PC-3 (cell line): Measurements from ENCODE around the gene TAX1BP3. TPM values are rescaled to one million over a fixed set of nuclear protein-coding genes. Genes with fewer than 3 reads are reported as not detected.

Experiments used
- ATAC-seq: fragments of 200-7000 bp; cut with Tn5 transposase; 2 replicates; pipeline ENCODE4 v1.9.1; 2020; ENCODE audit warnings: mild to moderate bottlenecking, moderate library complexity
- BruUV-seq: library from RNA; stranded (reverse); fragments of 400-500 nt; replicated peaks from 2 replicates; lab custom pipeline; 2021; lab: Mats Ljungman, UMichigan
- CTCF ChIA-PET: fragments of 300-600 bp; sonication (Branson Sonifier 250); formaldehyde crosslinking; loops from one replicate; lab custom pipeline; 2022; ENCODE audit warnings: antibody characterized with exemption; lab: Charles Lee
- POLR2A ChIA-PET: fragments of 300-600 bp; sonication (Branson Sonifier 250); formaldehyde crosslinking; loops from one replicate; lab custom pipeline; 2022; ENCODE audit warnings: antibody characterized with exemption; ENCODE audit not compliant: unreplicated experiment; lab: Charles Lee
- DNase-seq: peaks from one replicate; pipeline ENCODE4 v3.0.0-alpha.2; 2015
- H2AFZ ChIP-seq: fragments of 300-600 bp; sonication (generic); 2 replicates; pipeline ENCODE4 v1.6.0; 2016; ENCODE audit warnings: antibody characterized with exemption, low read length
- H3F3A ChIP-seq: fragments of 300-600 bp; sonication (generic); one replicate; pipeline ENCODE4 v1.6.0; 2017; ENCODE audit warnings: antibody characterized with exemption, low read length, control low read depth, mild to moderate bottlenecking; ENCODE audit not compliant: unreplicated experiment
- H3K27ac ChIP-seq: fragments of 300-600 bp; sonication (generic); 2 replicates; pipeline ENCODE4 v1.5.1; 2016; ENCODE audit warnings: mild to moderate bottlenecking, low read length
- H3K27me3 ChIP-seq: fragments of 300-600 bp; sonication (generic); 2 replicates; pipeline ENCODE4 v1.6.1; 2016; ENCODE audit warnings: low read length, mixed read lengths
- H3K36me3 ChIP-seq: fragments of 300-600 bp; sonication (generic); 2 replicates; pipeline ENCODE4 v1.6.1; 2016; ENCODE audit warnings: low read depth, mixed run types, low read length, mixed read lengths
- H3K4me1 ChIP-seq: fragments of 300-600 bp; sonication (generic); 2 replicates; pipeline ENCODE4 v1.5.1; 2016; ENCODE audit warnings: low read length; ENCODE audit not compliant: insufficient read depth
- H3K4me2 ChIP-seq: fragments of 300-600 bp; sonication (generic); 2 replicates; pipeline ENCODE4 v1.6.0; 2016; ENCODE audit warnings: low read length
- H3K4me3 ChIP-seq: fragments of 300-600 bp; sonication (generic); 2 replicates; pipeline ENCODE4 v1.5.1; 2016; ENCODE audit warnings: mild to moderate bottlenecking, low read length, mixed read lengths
- H3K79me2 ChIP-seq: fragments of 300-600 bp; sonication (generic); 2 replicates; pipeline ENCODE4 v1.6.1; 2017; ENCODE audit warnings: low read length, mixed read lengths
- H3K9ac ChIP-seq: fragments of 300-600 bp; sonication (generic); 2 replicates; pipeline ENCODE4 v1.6.0; 2016; ENCODE audit warnings: mild to moderate bottlenecking, low read length
- H3K9me2 ChIP-seq: fragments of 300-600 bp; sonication (generic); replicated peaks from 2 replicates; pipeline ENCODE4 v1.6.1; 2016; ENCODE audit warnings: mixed run types, low read length, mixed read lengths
- H3K9me3 ChIP-seq: fragments of 300-600 bp; sonication (generic); 2 replicates; pipeline ENCODE4 v1.6.1; 2016; ENCODE audit warnings: low read length, mixed read lengths
- H4K20me1 ChIP-seq: fragments of 300-600 bp; sonication (generic); 2 replicates; pipeline ENCODE4 v1.6.1; 2016; ENCODE audit warnings: low read length, mixed read lengths
- EZH2 ChIP-seq: fragments of 300-600 bp; sonication (generic); IDR thresholded peaks from one replicate; pipeline ENCODE4 v1.6.1; 2017; ENCODE audit warnings: antibody characterized with exemption, mild to moderate bottlenecking, low read length; ENCODE audit not compliant: unreplicated experiment
- EZH2phosphoT487 ChIP-seq: fragments of 300-600 bp; sonication (generic); IDR thresholded peaks from 2 replicates; pipeline ENCODE4 v1.6.1; 2018; ENCODE audit warnings: mild to moderate bottlenecking, antibody characterized with exemption, low read length, borderline replicate concordance
- intact Hi-C: fragments of 100-400 bp; cut with micrococcal nuclease; formaldehyde crosslinking; loops from 2 replicates; pipeline ENCODE4 v1.9.0; 2023
- total RNA-seq: library from RNA; depleted of rRNA; stranded (reverse); fragments of >200 nt; gene quantifications from 2 replicates; pipeline ENCODE4 v1.2.3, GENCODE V29; 2014
- TF ChIP-seq, protein P1 (sequence below): fragments of 300-600 bp; sonication (generic); conservative IDR thresholded peaks from 2 replicates; pipeline ENCODE4 v1.5.1; 2017; ENCODE audit warnings: antibody characterized with exemption, low read depth, mild to moderate bottlenecking, low read length

The TAX1BP3 gene
- total RNA-seq, 1 experiment from 2014 or later, result 87.7 TPM

DNA sequence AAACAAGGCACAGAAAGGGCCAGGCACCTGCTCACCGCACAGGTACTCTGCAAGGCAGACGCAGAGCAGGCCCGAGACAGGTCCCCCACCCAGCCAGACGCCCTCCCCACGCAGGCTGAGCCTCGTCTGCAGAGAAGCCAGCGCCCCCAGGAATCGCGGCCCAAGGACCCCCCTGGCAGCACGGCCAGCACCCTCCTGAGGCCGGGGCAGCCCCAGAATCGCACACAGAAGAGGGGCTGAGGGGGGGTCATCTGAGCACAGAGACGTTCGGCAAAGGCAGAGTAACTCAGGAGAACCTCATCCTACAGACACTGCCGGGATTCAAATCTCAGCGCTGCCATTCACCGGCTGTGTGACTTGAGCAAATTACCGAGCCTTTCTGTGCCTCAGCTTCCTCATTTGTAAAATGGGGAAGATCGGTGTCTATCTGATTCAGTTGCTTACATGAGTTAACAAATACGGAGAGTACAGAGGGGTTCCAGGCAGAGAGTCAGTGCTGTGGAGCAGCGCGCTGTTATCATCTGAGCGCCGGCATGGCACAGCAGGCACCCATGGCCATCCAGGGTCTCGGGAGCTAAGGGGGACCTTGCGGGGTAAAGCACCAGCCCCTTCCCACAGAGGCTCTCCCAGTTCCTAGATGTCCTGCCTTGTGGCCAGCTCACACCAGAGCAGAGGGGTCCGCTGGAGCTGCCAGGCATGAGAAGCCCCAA is 10.6 kb upstream of the TAX1BP3 start:
- Histone ChIP-seq H3K79me2 (no peaks in the 10 kb centered on the region), H3K9ac (no peak overlapping the region), H3F3A (no peaks in the 10 kb centered on the region), H3K4me3 (no peak overlapping the region), H3K27ac (no peak overlapping the region), H3K4me2 (no peak overlapping the region), H4K20me1 (no peaks in the 10 kb centered on the region), H3K9me2 (no peaks in the 10 kb centered on the region), H2AFZ (no peak overlapping the region), H3K27me3 (no peaks in the 10 kb centered on the region), H3K9me3 (no peaks in the 10 kb centered on the region), H3K36me3 (no peaks in the 10 kb centered on the region; the same call in 1 of the 2 replicates), H3K4me1 (no peaks in the 10 kb centered on the region)
- ChIA-PET CTCF (no interaction called here), POLR2A (interaction anchor here (0.6 kb wide), 1 partner anchor 24 kb away, joined by 3 read pairs; no protein-coding TSS in a partner anchor)
- DNase-seq (no peak), ATAC-seq (no peak)
- BruUV-seq, result no TSS peak
- TF ChIP-seq EZH2phosphoT487 (no peak), EZH2 (no peak)
- TF ChIP-seq, protein P1, sequence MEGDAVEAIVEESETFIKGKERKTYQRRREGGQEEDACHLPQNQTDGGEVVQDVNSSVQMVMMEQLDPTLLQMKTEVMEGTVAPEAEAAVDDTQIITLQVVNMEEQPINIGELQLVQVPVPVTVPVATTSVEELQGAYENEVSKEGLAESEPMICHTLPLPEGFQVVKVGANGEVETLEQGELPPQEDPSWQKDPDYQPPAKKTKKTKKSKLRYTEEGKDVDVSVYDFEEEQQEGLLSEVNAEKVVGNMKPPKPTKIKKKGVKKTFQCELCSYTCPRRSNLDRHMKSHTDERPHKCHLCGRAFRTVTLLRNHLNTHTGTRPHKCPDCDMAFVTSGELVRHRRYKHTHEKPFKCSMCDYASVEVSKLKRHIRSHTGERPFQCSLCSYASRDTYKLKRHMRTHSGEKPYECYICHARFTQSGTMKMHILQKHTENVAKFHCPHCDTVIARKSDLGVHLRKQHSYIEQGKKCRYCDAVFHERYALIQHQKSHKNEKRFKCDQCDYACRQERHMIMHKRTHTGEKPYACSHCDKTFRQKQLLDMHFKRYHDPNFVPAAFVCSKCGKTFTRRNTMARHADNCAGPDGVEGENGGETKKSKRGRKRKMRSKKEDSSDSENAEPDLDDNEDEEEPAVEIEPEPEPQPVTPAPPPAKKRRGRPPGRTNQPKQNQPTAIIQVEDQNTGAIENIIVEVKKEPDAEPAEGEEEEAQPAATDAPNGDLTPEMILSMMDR, result no peak
- intact Hi-C loops, result no loop called here

DNA sequence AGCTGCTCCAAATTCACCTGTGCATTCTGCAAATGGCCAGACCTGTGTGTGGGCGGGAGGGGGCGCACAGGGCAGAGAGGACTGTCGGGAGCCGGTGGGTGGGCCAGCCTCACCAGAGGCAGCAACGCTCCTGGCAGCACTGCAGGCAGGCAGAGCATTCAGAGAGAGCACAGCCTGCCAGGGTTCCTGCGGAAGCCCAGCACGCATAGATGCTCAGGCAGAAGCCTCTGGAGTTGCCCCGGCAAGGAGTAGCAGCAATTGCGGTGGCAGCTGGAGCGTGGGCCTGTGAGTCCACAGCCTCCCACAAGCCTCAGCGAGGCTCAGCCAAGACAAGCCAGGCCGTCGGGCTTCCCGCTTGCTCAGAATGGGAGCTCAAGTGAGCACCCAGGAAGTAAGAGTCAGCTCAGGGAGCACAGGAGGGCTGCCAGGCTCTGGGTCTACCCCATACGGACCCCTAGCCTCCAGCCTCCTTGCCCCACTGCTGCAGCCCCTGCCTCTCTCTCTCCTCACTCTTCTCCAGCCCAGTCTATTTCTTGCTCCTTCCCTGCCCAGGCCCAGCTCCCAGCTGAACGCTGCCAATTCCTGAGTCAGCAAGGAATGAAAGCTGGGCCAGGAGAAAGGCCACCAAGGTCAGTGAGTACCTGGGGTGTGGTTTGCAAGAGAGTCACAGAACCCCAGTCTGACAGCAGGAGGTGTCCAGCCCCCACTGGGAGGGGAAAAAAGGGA is 9.9 kb upstream of the TAX1BP3 start:
- intact Hi-C loops, result no loop called here
- Histone ChIP-seq H3K9me2 (no peaks in the 10 kb centered on the region), H3K9me3 (no peaks in the 10 kb centered on the region), H3K36me3 (no peaks in the 10 kb centered on the region; the same call in 1 of the 2 replicates), H3K79me2 (no peaks in the 10 kb centered on the region), H3K27ac (no peak overlapping the region), H3K9ac (no peak overlapping the region), H3K27me3 (no peaks in the 10 kb centered on the region), H3K4me1 (no peaks in the 10 kb centered on the region), H3K4me3 (no peak overlapping the region), H2AFZ (no peak overlapping the region), H3F3A (no peaks in the 10 kb centered on the region), H4K20me1 (no peaks in the 10 kb centered on the region), H3K4me2 (no peak overlapping the region)
- POLR2A ChIA-PET, result interaction anchor here (0.6 kb wide), 1 partner anchor 23 kb away, joined by 3 read pairs; no protein-coding TSS in a partner anchor
- no TSS peak for BruUV-seq
- peak; percentile 69 for ATAC-seq
- CTCF ChIA-PET, result no interaction called here
- DNase-seq, result peak; percentile 26
- no peak for TF ChIP-seq EZH2

DNA sequence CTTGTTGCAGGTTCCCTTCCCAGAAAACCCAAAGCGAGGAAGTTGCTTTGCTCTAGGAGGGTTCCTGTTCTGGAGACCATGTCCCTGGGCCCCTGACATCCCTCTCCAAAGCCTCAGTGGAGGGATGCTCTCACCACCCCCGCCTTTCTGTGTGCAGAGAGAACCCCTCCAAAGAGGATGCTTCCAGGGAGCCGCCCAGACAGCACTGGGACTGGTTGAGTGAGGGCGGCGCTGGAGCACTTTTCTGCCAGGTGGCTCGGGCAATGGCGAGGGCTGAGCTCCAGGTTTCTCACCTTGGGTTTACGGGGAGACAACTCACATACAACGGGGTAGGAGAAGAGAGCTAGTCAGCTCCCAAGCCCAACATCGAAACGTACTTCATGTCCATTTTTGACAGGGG is 7.5 kb upstream of the TAX1BP3 start:
- POLR2A ChIA-PET, result no interaction called here
- intact Hi-C loops, result no loop called here

More for the DNA sequence above, 7.5 kb upstream of the TAX1BP3 start:
- CTCF ChIA-PET, result no interaction called here
- no TSS peak for BruUV-seq
- DNase-seq, result no peak
- no peaks in the 10 kb centered on the region for H4K20me1 ChIP-seq
- 0 out of 2 replicates have a peak, but pooled peaks cover under 1% of the 10 kb centered on the region for H3K79me2 ChIP-seq
- H3K4me2 ChIP-seq, result no peak overlapping the region
- H3K36me3 ChIP-seq, result no peaks in the 10 kb centered on the region
- no peak overlapping the region for H3K27ac ChIP-seq
- H3K9me3 ChIP-seq, result no peaks in the 10 kb centered on the region
- no peaks in the 10 kb centered on the region for H3K27me3 ChIP-seq
- no peak for ATAC-seq
- no peak overlapping the region for H3K4me3 ChIP-seq
- no peaks in the 10 kb centered on the region for H3K9me2 ChIP-seq
- H3F3A ChIP-seq, result no peaks in the 10 kb centered on the region
- no peaks in the 10 kb centered on the region for H3K4me1 ChIP-seq
- no peak overlapping the region for H3K9ac ChIP-seq
- H2AFZ ChIP-seq, result no peak overlapping the region
- TF ChIP-seq EZH2phosphoT487, result no peak
- no peak for TF ChIP-seq EZH2
- TF ChIP-seq, protein P1, result no peak
